NB4 (cell line): ENCODE results near the gene RPTOR.
A peak's percentile ranks its signal among the peaks of the same experiment; 100 is the strongest.

Experiments
- DNase-seq: peaks from one replicate; pipeline ENCODE4 v3.0.0; 2010; ENCODE audit warnings: low read depth
- H3K4me3 ChIP-seq: one replicate; pipeline ENCODE4 v1.5.1; 2011; ENCODE audit warnings: mild to moderate bottlenecking, low read depth, low read length, moderate library complexity
- MAX ChIP-seq: IDR thresholded peaks from 2 replicates; pipeline ENCODE4 v1.6.1; 2011; ENCODE audit warnings: low read depth, low read length
- MYC ChIP-seq: IDR thresholded peaks from 2 replicates; pipeline ENCODE4 v1.6.1; 2011; ENCODE audit warnings: low read depth, low read length
- POLR2A ChIP-seq: IDR thresholded peaks from 2 replicates; pipeline ENCODE4 v1.6.1; 2011; ENCODE audit warnings: mild to moderate bottlenecking; ENCODE audit not compliant: insufficient read length; ENCODE audit errors: extremely low read depth
- TF ChIP-seq, protein P1 (sequence below): IDR thresholded peaks from one replicate; pipeline ENCODE4 v1.5.1; 2012; ENCODE audit warnings: low read depth, low read length

The RPTOR gene

GRCh38 chr17:80758481-80759376 is 214.1 kb downstream of the RPTOR start:
- no peak overlapping the region for H3K4me3 ChIP-seq
- DNase-seq = no peak
- no peak for TF ChIP-seq MYC
- no peak for TF ChIP-seq MAX
- no peak for TF ChIP-seq POLR2A
- TF ChIP-seq, protein P1, sequence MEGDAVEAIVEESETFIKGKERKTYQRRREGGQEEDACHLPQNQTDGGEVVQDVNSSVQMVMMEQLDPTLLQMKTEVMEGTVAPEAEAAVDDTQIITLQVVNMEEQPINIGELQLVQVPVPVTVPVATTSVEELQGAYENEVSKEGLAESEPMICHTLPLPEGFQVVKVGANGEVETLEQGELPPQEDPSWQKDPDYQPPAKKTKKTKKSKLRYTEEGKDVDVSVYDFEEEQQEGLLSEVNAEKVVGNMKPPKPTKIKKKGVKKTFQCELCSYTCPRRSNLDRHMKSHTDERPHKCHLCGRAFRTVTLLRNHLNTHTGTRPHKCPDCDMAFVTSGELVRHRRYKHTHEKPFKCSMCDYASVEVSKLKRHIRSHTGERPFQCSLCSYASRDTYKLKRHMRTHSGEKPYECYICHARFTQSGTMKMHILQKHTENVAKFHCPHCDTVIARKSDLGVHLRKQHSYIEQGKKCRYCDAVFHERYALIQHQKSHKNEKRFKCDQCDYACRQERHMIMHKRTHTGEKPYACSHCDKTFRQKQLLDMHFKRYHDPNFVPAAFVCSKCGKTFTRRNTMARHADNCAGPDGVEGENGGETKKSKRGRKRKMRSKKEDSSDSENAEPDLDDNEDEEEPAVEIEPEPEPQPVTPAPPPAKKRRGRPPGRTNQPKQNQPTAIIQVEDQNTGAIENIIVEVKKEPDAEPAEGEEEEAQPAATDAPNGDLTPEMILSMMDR = no peak

- no peak overlapping the region for H3K4me3 ChIP-seq
- TF ChIP-seq MAX = no peak
- TF ChIP-seq, protein P1 = no peak
- no peak for TF ChIP-seq POLR2A
- no peak for TF ChIP-seq MYC
- DNase-seq = no peak
Measured at GRCh38 chr17:80759377-80759673, 214.7 kb downstream of the RPTOR start.

- H3K4me3 ChIP-seq = no peak overlapping the region
- DNase-seq = peak; percentile 50
- TF ChIP-seq, protein P1 = no peak
- no peak for TF ChIP-seq POLR2A
- no peak for TF ChIP-seq MAX
- no peak for TF ChIP-seq MYC
Measured at GRCh38 chr17:80760511-80760911, 215.9 kb downstream of the RPTOR start.

DNA sequence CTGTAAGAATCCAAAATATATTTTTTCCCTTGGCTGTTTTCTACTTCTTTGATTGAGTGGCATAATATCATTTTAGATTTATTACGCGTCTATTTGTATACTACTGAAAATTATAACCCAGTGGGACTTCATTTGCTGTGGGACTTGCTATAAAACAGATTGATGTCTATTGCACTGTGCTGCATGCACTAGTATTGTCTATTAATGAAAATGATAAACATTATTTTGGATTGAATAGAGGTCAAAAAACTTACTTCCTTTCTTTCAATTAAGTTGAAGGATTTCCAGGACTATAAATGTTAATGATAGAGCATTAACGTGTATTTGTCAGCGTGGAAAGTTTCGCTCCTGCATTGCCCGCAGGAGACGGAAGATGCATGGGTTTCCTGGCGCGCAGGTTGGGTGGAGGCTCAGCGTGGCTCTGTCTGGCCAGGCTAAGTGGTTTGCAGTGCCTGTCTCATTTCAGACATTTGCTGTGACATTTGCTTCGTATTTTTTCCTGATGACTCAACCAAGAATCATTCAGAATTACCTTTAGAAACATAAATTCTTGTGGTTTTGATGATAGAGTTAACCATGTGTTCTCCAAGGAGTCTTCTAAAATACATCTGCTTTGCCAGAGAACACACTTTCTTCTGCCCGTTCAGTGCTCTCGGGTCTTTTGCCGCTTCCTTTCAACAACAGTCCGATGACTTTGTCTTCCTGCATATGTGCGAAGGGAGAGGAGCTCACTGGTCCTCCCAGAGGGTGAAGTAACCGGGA is 216.7 kb downstream of the RPTOR start:
- TF ChIP-seq POLR2A (no peak), MAX (no peak), MYC (no peak)
- TF ChIP-seq, protein P1 = no peak
- no peak overlapping the region for H3K4me3 ChIP-seq
- DNase-seq = no peak

GRCh38 chr17:80762076-80762475 is 217.4 kb downstream of the RPTOR start:
- no peak for TF ChIP-seq MAX
- TF ChIP-seq, protein P1 = no peak
- TF ChIP-seq MYC = no peak
- TF ChIP-seq POLR2A = no peak
- DNase-seq = no peak
- no peak overlapping the region for H3K4me3 ChIP-seq
